ENCODE measurements around the gene SLC41A1. TPM values are rescaled to one million over a fixed set of nuclear protein-coding genes. Genes with fewer than 3 reads are reported as not detected.
A peak's percentile ranks its signal among the peaks of the same experiment; 100 is the strongest.
"Not testable (repeated sequence)": the region's sequence is repeated elsewhere in the genome, so short reads cannot be mapped to it uniquely, and the experiment has no call there.

The SLC41A1 gene
- 10 to 100 TPM; 20.9 to 38.7 (median 29.1) TPM for total RNA-seq

- Histone ChIP-seq H3K36me3 (peaks cover 0 to 19% of the 10 kb centered on the region in 2 donors), H3K9me3 (no peaks in the 10 kb centered on the region), H3K27ac (peak within 1 kb of the TSS; percentile 68 to 95 (median 91)), H3K4me3 (peak within 1 kb of the TSS; percentile 65 to 69), H3K27me3 (no peaks in the 10 kb centered on the region), H3K4me1 (peaks cover 2 to 54% (median 41%) of the 10 kb centered on the region in 3 donors)
- peak; percentile 96 for ATAC-seq
- TF ChIP-seq CTCF (IDR thresholded peaks at IDR 0.05), result no peak
- peak; percentile 68 to 80 for TF ChIP-seq POLR2A (IDR thresholded peaks at IDR 0.05)
- TF ChIP-seq POLR2AphosphoS5 (IDR thresholded peaks at IDR 0.05), result peak; percentile 78
- no peak for TF ChIP-seq EP300 (IDR thresholded peaks at IDR 0.05)
- no CpG with 5 or more reads among the region's 83 CpGs for WGBS, 2 donors (ENCODE audit: low coverage in 1 of 2)
These were observed at the start of gene SLC41A1 for GRCh38 chr1:205812878-205813754. Gene SLC41A1, minus strand, starts transcription at chr1:205813198. Its CDS starts 2,757 bp downstream, at chr1:205810441.

- Histone ChIP-seq H3K4me1 (no peaks in the 10 kb centered on the region), H3K27me3 (no peaks in the 10 kb centered on the region), H3K36me3 (no peaks in the 10 kb centered on the region), H3K9me3 (no peaks in the 10 kb centered on the region), H3K4me3 (no peak overlapping the region), H3K27ac (no peak overlapping the region)
- WGBS, 2 donors (ENCODE audit: low coverage in 1 of 2), result 97 to 100% methylated on average over 2 of the region's 2 CpGs
- ATAC-seq, result no peak
- TF ChIP-seq POLR2AphosphoS5 (IDR thresholded peaks at IDR 0.05) (no peak), POLR2A (IDR thresholded peaks at IDR 0.05) (no peak), EP300 (IDR thresholded peaks at IDR 0.05) (no peak), CTCF (IDR thresholded peaks at IDR 0.05) (no peak)
These were observed 48.5 kb upstream of the SLC41A1 start for GRCh38 chr1:205861540-205861939.

- no peak for ATAC-seq
These were observed 45.4 kb upstream of the SLC41A1 start for GRCh38 chr1:205858141-205858961.

GRCh38 chr1:205857501-205857900, 44.5 kb upstream of the SLC41A1 start:
- not testable (repeated sequence) for H3K4me1 ChIP-seq, H3K4me3 ChIP-seq, ATAC-seq, H3K9me3 ChIP-seq, H3K27me3 ChIP-seq, H3K27ac ChIP-seq, H3K36me3 ChIP-seq
- WGBS, 2 donors (ENCODE audit: low coverage in 1 of 2), result 78 to 81% methylated on average over 1 to 2 of the region's 2 CpGs

More at GRCh38 chr1:205858141-205858961, 45.4 kb upstream of the SLC41A1 start:
- Histone ChIP-seq H3K4me3 (no peak overlapping the region), H3K4me1 (no peaks in the 10 kb centered on the region), H3K27ac (no peak overlapping the region), H3K9me3 (no peaks in the 10 kb centered on the region), H3K36me3 (no peaks in the 10 kb centered on the region), H3K27me3 (no peaks in the 10 kb centered on the region)
- whole genome bisulfite sequencing, 2 donors (ENCODE audit: low coverage in 1 of 2), result 51 to 67% methylated on average over 4 to 5 of the region's 6 CpGs
- TF ChIP-seq POLR2A (IDR thresholded peaks at IDR 0.05) (no peak), CTCF (IDR thresholded peaks at IDR 0.05) (peak in 1 of 4 experiments; percentile 4)

GRCh38 chr1:205856433-205856832, 43.4 kb upstream of the SLC41A1 start:
- Histone ChIP-seq H3K4me1 (no peaks in the 10 kb centered on the region), H3K36me3 (no peaks in the 10 kb centered on the region), H3K4me3 (no peak overlapping the region), H3K9me3 (peaks cover 0 to 8% (median 0%) of the 10 kb centered on the region in 3 donors), H3K27ac (no peak overlapping the region), H3K27me3 (no peaks in the 10 kb centered on the region)
- no peak for TF ChIP-seq POLR2AphosphoS5 (IDR thresholded peaks at IDR 0.05)
- TF ChIP-seq CTCF (IDR thresholded peaks at IDR 0.05), result no peak
- no peak for ATAC-seq

Measured in gastroesophageal sphincter (tissue), 4 donors.